DMS153 treated with DMSO at 0.1 percent for 48 hours (cell line): ENCODE results near the gene SEC31B.

Experiments used
- DNase-seq: peaks from one replicate; lab custom pipeline; 2025; ENCODE audit not compliant: unreplicated experiment; lab: John Stamatoyannopoulos, UW

The SEC31B gene

DNA sequence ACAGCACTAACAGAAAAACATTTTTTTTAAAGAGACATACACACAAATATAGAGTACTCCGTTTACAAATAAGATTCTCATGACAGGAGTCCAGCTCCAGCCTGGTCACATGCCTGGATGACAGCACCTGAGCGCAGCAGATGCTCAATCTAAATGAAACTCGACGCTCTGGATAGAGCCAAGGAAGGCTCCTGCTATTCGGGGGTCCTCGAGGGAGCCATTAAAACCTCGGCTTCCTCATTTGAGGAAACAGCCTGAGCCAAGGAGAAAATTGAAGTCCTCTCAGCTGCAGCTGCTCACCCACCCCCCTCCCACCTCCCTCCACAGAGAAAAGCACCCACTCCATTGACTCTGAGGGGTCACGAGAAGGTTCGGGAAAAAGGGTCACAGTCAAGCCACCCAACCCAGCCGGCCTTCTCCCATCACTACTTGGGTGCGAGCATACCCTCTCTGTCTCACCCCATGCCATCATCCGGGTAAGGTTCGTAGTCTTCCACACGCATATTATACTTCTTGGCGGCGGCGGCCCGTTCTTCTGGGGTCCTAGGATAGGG, 9.3 kb upstream of the SEC31B start:
- no peak for DNase-seq

DNA sequence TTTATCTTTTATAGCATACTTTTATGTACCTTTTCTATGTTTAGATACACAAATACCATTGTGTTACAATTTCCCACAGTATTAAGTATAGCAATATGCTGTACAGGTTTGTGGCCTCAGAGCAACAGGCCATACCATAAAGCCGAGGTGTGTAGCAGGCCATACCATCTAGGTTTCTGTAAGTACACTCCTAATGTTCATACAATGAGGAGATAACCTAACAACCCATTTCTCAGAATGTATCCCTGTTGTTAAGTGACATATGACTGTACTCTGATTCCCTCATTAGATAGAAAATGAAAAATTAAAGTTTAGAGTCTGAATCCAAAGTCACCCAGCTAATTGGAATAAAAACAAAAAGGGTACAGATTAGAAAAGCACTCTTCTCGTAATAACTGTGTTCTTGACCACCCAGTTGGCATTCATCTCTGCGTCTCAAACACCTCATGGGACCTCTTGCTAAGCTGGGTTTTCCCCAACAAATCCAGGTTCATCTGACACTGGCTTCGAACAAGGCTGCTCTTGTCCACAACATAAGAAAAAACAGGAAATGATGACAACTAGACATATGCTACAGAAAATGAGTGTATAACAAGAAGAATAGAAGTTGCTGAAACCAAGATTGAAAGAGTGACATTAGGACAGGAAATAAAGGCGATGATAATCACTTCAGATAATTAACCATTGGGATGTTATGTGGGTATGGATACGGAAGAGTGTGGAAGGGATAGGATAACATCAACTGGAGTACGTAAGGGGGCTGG, 8.6 kb upstream of the SEC31B start:
- no peak for DNase-seq

DNA sequence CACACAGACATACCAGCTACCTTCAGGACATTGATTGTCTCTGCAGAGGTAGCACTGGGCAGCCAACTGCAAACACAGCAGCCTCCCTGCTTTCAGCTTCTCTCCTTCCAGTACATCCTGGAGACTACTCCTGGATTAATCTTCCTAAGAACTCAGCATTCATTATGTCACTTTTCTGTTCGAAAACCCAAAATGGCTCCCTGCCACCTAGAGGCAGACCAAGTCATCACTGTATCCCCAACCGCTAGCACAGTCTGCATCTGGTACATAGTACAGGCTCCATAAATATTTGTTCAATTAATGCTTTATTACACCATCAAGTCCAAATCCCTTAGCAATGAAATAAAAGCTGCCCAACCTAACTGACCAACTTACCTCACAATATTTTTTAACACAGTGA, 5.0 kb upstream of the SEC31B start:
- no peak for DNase-seq

DNA sequence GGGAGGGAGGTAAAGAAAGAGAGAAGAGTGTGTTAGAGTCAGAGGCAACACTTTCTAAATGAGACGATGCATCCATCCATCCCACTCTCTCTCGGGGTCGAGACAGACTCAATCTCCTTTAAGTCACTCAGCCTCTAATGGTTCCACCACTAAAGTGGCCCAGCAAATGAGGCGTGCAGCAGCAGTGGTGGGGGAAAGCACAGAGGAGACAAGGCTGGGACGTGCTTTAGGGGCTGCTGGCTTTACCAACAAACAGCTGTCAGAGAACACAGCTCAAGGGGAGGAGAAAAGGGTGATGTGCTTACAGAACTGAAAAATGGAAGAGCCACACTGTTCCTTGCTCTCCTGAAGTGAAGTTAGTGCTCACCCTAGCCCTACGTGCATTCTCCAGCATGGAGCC, 4.5 kb upstream of the SEC31B start:
- DNase-seq: no peak

DNA sequence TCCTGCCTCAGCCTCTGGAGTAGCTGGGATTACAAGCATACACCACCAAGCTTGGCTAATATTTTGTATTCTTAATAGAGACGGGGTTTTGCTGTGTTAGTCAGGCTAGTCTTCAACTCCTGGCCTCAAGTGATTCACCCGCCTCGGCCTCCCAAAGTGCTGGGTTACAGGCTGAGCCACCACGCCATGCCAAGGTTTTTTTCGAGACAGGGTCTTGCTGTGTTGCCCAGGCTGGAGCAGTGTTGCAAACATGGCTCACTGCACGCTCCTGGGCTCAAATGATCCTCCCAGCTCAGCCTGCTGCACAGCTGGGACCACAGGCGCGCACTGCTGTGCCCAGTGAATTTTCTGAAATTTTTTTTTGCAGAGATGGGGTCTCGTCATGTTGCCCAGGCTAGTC, 3.3 kb upstream of the SEC31B start:
- DNase-seq: no peak

DNA sequence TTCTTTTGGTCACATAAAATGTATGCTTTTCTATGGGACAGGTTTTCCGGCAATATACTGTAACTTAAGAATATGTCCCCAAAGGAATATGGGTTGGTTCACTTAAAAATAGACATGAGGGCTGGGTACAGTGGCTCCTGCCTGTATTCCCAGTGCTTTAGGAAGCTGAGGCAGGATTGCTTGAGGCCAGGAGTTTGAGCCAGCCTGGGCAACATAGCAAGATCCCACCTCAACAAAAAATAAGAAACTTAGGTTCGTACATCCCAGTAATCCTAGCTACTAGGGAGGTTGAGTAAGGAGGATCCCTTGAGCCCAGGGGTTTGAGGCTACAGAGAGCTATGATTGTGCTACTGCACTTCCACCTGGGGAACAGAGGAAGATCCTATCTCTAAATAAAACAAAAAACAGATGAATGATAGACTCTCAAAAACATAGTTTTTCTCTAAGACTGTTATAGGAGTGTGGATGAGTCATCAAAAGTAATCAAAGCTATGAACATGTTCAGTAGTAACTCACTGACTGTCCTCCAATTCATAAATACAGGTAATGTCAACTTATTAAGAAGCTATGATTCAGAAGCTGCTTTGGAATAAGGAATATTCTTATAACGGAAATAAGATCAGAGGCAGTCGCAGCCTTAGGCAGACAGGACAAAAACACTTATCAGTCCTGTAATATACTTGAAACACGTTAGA, 2.6 kb upstream of the SEC31B start:
- no peak for DNase-seq

DNA sequence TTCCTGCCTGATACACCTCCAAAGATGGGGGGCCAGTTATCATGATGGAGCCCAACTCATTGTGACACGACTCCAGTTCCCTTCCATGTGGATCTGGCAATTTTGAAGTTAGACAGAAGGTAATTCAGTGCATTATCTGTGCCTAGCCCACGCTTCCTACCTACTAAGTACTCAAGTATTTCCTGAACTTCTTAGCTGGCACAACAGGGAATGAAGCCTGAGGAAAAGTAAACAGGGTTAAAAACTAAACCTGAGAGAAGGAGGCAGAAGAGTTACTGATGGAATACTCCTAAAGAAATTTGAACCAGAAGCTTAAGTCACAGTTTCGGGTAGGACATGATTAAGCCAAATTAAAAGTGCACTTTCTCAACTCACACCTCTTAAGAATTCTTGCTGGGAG, 1.1 kb upstream of the SEC31B start:
- no peak for DNase-seq

DNA sequence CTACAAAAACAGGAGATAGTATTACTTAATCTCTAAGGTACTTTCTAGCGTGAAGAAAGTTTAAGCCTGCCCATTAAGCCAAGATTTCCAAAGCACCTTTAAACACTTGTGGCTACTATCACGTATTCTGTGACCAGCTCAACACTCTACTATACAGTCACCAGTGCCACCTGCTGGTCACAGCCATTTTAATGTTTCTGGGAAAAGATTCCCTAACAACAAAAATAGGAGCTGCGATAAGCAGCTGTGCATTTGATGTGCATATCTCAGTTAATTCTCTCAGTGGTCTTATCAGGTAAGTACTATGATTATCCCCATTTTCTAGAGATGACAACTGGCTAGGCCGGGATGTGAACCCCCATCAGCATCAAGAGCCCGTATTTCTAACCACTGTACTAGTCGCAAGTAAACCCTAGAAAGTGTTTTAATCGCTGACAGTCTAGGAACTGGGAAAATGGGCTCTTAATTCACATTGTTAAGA, 860 bp downstream of the SEC31B start:
- peak; percentile 50 for DNase-seq

DNA sequence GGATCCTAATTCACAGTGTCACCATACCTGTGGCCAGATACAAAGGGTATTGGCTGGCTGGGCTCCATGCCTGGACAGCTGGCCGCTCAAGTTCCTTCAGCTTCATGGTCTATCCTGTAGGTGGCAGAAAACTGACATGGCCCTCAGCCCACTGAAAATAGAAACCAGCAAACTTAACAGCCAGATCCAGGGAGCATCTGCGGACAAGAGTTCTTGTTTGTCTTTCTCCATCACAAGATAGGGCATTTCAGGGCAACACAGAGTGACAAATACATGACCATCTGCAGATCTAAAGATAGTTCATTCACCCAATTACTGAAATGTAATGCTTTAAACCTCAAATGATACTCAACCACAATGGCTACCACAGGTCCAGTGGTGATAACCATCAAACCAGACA, 2.8 kb downstream of the SEC31B start:
- no peak for DNase-seq

DNA sequence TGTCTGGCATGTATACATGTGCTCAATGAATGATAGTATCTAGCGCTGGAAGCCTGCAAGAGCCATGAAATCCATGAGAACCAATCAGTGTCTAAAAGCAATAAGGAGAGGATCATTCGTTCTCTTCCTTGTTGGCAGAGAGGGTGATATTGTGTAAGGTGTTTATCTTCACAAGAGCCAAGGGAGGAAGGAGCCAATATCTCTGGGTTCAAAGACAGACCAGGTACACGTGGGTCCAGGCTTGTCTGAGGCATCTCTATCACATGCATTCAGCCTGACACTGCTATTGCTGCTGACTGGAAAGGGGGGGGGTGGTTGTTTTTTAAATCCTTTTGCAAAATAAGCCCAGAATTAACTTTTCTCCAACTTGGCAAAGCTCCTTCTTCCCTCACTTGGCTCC, 4.0 kb downstream of the SEC31B start:
- DNase-seq: no peak

DNA sequence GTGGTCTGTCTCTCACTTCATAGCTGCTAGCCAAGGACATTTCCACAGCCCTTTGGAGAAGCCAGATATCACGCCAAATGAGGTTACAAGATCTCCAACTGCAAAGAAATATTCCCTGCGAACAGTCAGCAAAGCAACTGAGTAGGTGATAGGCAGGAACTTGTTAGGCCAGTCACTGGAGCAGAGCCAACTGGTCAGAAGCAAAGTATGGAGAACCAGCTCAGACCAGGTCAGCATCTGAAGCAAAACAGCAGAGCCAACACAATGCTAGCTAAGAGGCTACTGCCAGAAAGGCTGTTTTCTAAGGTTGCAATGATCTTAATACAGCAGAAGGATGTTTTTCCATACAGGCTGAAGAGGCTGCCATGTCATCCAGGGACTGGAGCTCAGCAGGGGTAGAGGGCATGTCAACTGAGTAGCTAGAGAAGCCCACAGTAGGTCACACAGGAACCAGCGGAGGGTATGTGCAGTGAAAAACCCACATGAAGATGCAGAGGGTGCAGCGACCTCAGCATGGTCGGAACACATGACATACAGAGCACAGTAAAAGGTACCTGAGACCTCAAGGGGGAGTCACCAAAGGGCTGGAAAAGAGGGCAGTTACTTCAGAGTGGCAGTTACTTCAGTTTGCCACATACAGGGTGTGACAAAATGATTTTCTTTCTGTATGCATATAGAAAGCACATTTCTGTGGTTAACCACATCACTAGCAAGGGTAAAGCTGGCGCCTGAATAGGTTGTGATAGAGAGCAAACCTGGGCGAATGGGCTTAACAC, 8.9 kb downstream of the SEC31B start:
- no peak for DNase-seq

DNA sequence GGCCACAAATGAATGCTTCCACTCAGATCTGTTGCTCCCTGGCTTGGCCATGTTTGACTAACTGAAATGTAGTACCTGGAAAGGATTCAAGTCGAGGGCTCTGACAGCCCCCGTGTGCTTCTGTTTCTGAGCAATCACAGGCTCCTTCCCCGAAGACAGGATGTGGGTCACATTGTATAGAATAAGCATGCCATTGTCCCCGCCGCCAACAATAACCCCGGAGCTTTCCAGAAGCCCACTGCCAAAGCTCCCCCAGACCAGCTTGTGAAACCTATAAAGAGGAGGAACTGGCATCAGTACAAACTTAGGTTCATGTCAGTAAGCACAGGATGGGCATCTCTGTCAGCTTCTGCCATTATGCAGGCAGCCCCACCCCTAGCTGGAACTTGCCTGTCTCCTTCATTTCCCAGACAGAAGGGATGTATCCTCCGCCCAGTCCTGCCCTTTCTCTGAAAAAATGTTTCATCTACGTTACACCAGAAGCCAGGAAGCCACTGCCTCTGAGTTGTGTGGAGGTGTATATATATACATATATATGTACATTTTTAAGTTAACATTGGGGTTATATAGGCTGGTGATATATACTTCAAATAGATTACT, 10.3 kb downstream of the SEC31B start:
- DNase-seq: no peak

DNA sequence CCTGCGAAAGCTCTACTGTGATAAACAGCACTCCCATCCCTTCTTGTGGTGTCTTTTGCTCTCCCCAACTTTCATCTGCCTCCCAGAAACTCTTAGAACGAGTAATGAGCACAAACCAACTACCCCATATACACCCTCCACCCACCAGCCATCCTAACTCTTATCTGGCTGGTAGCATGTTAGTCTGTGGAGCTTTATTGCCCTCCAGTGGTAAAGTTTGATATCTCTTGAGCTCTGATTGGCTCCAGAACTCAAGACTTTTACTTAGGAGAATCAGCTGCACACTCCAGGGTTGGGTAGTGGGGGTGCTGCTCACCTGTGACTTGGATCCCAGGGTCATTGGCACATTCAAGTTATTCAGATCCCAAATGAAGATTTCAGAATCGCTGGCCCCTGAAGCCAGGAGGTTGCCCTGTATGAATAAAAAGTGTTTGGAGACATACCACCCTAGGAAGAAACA, 10.9 kb downstream of the SEC31B start:
- peak; percentile 23 for DNase-seq

DNA sequence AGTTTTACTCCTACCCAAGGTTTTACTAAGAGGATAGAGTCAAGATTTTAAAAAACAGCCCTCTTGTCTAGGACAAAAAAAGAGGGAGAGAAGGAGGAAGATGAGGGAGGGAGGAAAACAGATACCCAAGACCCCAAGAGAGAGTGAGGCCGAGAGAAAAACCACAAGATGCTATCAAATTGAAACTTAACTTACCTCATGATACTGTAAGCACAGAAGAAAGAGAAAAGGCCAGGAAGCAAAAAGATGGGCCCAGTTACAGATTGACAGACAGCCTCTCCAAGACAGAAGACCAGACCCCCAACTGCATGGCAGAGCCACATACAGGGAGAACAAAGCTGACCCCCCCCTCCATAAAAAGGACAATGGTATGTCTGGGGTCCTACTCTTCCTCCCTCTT, 11.4 kb downstream of the SEC31B start:
- DNase-seq: no peak

DNA sequence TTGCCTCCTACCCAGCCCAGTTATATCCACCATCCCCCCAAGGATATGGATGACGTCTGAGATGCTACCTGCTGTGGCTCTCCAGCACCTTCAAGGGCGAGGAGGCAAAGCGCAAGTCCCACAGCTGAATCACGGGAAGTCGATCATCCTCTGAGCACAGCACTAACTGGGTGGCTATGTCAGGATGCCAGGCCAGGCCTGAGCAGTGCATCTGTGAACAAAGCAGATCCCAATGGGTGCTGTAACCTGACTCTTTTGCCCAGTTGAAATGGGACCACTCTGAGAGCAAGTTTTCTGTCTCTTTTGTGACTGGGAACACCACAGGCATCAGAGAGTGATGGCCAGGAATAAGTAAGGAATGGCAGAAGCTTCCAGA, 12.3 kb downstream of the SEC31B start:
- no peak for DNase-seq

DNA sequence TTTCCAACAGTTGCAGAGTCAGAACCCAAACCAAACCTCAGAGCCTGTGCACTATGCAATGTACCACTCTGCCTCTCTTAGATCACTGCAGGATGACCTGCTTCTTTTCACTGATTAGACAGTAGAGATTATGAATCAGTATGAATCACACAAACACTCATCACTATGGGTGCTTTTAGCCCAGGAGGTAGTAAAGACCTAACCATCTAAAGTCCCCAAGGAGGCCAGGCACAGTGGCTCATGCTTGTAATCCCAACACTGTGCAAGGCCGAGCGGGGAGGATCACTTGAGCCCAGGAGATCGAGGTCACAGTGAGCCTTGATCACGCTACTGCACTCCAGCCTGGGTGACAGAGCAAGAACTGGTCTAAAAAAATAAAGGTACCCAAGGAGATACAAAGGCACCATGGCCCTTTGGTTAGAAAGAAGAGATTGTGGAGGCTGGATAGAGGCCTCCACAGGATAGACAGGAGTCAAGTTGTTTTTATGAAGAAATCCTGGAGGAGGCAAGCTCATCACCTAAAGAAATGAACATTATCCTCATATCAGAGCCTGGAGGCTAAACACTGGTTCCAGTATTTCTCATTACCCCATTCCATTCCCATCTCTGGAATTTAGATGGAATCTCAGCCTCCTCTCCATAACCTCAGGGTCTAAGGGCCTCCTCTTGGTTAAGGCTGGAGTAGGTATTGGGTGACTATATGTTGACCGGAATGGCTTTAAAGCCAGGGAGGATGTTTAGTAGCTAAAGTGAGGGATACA, 12.9 kb downstream of the SEC31B start:
- DNase-seq: no peak

DNA sequence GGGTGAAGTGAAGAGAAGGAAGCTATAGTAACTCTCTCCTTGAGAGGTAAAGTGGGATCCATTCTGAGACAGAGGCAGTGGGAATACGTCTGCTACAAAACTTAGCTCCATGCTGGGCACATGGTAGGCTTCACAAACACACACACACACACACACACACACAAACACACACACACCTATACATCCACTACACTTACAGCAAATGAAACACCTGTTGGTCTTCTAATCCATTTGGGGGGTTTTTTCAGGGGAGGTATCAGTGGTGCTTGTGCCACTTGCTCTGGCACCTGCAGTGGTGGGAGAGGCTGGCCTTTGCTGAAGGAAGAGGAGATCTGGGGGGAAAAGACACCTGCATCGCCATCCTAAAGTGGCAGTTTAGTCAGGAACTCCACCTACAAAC, 14.5 kb downstream of the SEC31B start:
- no peak for DNase-seq

DNA sequence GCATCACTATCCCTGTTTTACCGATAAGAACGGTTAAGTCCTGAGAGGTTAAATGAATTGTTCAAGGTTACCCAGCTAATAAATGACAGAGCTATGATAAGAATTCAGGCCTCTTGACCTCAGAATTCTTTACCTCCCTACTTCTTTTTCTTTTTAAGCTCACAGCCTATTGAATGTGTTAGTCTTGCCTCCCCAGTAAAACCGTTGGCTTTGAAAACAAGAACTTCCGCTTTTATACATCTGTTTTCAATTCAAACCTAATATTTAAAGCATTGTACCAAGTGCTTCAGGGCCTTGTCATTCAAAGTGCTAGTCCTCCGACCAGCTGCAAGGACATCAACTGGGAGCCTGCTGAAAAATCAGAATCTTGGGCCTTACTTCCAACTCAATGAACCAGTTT, 15.6 kb downstream of the SEC31B start:
- no peak for DNase-seq

DNA sequence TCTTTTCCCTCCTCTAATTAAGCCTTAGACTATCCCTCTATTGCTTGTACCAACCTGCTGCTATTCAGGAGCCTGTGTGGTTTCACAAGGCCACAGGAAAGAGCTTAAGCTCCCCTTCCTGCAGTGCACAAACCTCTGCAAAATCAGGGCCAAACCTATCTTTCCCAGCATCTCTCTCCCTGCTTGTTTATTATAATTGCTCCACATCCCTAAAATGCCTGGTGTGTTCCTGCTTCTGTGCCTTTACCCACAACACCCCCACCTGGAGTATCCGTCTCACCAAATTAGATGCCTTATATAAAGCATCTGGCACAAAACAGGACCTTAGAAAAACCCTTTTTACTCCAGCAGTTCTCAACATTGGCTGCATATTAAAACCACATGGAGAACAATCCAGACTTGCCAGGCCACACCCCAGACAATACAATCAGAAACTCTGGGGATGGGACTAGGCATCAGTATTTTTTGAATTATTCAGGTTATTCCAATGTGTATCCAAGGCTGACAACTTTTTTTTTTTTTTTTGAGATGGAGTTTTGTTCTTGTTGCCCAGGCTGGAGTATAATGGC, 16.7 kb downstream of the SEC31B start:
- DNase-seq: no peak

DNA sequence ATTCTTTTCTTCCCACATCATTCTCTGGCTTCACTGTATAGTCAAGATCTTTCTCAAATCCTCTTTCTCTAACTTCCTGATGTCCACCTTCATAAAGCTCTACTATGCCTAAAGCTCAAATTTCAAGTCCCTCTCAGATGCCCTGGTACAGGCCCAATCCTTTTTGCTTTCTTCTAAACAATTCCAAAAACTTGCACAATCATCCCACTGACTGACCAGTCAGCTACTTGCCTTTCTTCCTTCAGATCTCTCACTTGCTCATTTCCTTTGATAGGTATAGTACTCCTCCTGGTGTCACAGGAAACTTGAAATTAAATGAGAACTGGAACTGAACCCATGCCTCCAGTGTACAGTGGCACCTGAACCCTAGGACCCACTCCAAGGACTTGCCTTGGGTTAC, 18.2 kb downstream of the SEC31B start:
- no peak for DNase-seq
